GM19193 (cell line): ENCODE results near the gene NT5E.

Source experiments
- POLR2A ChIP-seq: IDR thresholded peaks from 4 replicates; pipeline ENCODE4 v1.6.1; 2011; ENCODE audit not compliant: insufficient read depth, insufficient read length; ENCODE audit errors: extremely low read depth

NT5E gene

DNA sequence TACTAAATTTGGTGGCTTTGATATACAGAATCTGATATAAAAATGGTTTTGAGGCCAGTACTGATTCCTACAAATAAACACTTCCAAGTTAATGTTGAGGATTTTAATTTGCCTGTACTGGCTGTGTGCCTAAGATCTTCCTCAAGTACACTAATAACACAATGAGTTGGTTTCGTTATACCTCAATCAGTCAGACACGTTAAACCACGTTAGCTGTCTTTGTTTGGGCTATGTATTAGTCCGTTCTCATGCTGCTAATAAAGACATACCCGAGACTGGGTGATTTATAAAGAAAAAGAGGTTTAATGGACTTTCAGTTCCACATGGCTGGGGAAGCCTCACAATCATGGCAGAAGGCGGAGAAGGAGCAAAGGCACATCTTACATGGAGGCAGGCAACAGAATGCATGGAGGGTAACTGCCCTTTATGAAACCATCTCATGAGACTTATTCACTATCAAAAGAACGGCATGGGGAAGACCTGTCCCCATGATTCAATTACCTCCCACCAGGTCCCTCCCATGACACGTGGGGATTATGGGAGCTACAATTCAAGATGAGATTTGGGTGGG lies 46.2 kb downstream of the NT5E start:
- TF ChIP-seq POLR2A = no peak

- TF ChIP-seq POLR2A = no peak
These were observed 47.0 kb downstream of the NT5E start for GRCh38 chr6:85496856-85497255.

DNA sequence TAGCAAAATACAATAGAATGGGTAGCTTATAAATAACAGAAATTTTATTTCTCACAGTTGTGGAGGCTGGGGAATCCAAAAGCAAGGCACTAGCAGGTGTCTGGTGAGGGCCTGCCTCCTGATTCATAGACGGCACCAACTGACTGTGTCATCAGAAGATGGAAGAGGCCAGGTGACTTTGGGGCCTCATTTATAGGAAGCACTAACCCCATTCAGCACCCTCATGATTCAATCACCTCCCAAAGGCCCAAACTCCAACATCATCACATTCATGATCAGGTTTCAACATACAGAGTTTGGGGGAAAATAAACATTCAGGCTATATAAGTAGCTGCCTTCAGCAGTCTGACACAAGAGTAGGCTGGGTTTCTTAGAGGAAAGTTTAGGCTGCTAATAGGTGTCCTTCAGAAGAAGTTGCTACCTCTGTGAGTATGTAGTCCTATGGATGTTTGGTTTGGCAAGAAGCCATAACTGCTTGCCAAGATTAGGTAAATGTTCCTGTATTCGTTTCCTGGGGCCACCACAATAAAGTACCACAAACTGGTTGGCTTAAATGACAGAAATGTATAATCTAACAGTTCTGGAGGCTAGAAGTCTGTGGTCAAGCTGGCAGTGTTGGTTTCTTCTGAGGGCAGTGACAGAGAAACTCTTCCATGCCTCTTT lies 48.8 kb downstream of the NT5E start:
- TF ChIP-seq POLR2A = no peak

- TF ChIP-seq POLR2A = no peak
These were observed 56.7 kb downstream of the NT5E start for GRCh38 chr6:85506441-85507093.

- TF ChIP-seq POLR2A = no peak
These were observed 66.3 kb downstream of the NT5E start for GRCh38 chr6:85516168-85516567.

- TF ChIP-seq POLR2A = no peak
These were observed 87.2 kb downstream of the NT5E start for GRCh38 chr6:85537055-85537494.

DNA sequence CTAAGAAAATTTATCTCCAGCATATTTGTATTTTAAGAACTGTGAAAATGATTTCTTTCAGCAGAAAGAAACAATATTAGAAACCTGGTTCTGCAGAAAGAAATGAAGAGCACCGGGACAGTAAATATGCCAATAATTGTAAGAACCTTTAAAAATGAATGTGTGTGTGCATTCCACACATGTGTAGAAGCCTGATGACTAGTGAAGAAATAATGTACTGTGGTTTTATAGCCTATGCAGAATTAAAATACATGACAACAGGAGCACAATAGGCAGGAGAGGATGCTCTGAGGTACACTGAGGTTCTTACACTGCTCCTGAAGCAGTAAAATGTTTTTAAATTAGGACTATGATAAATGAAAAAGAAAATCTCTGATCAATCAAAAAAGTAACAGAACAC lies 94.9 kb downstream of the NT5E start:
- TF ChIP-seq POLR2A = no peak
